ENCODE measurements around the gene AP1S3. TPM values are rescaled to one million over a fixed set of nuclear protein-coding genes. Genes with fewer than 3 reads are reported as not detected.

Gene AP1S3
- total RNA-seq, 2 donors from 2014 or later: 5.6 to 6.9 TPM

- Histone ChIP-seq H3K9me3 (ENCODE audit: control insufficient read depth, low read length) (no peaks in the 10 kb centered on the region), H3K4me3 (ENCODE audit: low read length) (no peak overlapping the region), H3K4me1 (ENCODE audit: control insufficient read depth, insufficient read depth, low read length) (no peaks in the 10 kb centered on the region), H3K27ac (ENCODE audit: low read depth, low read length) (no peak overlapping the region), H3K36me3 (ENCODE audit: control insufficient read depth, insufficient read depth, low read length) (no peaks in the 10 kb centered on the region), H3K27me3 (ENCODE audit: control insufficient read depth, insufficient read depth, low read length, poor library complexity, severe bottlenecking) (no peaks in the 10 kb centered on the region), H3K9ac (ENCODE audit: extremely low read depth, low read length, poor library complexity, severe bottlenecking) (no peak overlapping the region)
- DNase-seq: no peak
- no peaks in the 10 kb centered on the region for H3K9me3 Mint-ChIP-seq
- H3K27ac Mint-ChIP-seq: no peak overlapping the region
- no peaks in the 10 kb centered on the region for H3K27me3 Mint-ChIP-seq (ENCODE audit: insufficient read depth)
- no peak for TF ChIP-seq CTCF (conservative IDR thresholded peaks at IDR 0.05)
- peaks cover 27% of the 10 kb centered on the region for H3K4me1 Mint-ChIP-seq
- H3K36me3 Mint-ChIP-seq (ENCODE audit: low read depth): no peaks in the 10 kb centered on the region
- H3K4me3 Mint-ChIP-seq: no peak overlapping the region
- 97 to 100% methylated on average over 3 of the region's 3 CpGs for WGBS, 2 experiments (ENCODE audit: insufficient coverage in 1 of 2, insufficient read length in 1 of 2)
Observed at GRCh38 chr2:223781560-223781959, 55.8 kb downstream of the AP1S3 start.

- H3K36me3 ChIP-seq (ENCODE audit: control insufficient read depth, insufficient read depth, low read length): no peaks in the 10 kb centered on the region
- DNase-seq: peak; percentile 80
Observed at GRCh38 chr2:223779877-223780276, 57.5 kb downstream of the AP1S3 start.

DNA sequence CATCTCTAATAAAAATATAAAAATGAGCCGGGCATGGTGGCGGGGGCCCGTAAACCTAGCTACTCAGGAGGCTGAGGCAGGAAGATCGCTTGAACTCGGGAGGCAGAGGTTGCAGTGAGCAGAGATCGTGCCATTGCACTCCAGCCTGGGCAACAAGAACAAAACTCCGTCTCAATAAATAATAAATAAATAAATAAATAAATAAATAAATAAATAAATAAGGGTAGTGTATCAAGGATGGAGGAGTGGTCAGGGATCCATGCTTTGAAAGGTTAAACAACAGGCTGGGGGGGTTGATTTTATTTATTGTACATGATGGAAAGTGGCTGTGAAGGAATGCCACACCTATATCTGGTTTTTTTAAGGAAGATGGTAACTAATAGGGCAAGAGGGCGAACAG, 63.2 kb downstream of the AP1S3 start:
- H3K27me3 Mint-ChIP-seq (ENCODE audit: insufficient read depth): no peaks in the 10 kb centered on the region
- peaks cover 6% of the 10 kb centered on the region for H3K4me1 ChIP-seq (ENCODE audit: control insufficient read depth, insufficient read depth, low read length)
- H3K27ac Mint-ChIP-seq: no peak overlapping the region
- H3K9ac ChIP-seq (ENCODE audit: extremely low read depth, low read length, poor library complexity, severe bottlenecking): no peak overlapping the region
- no peak for TF ChIP-seq CTCF (conservative IDR thresholded peaks at IDR 0.05)
- H3K27ac ChIP-seq (ENCODE audit: low read depth, low read length): no peak overlapping the region
- no peaks in the 10 kb centered on the region for H3K36me3 ChIP-seq (ENCODE audit: control insufficient read depth, insufficient read depth, low read length)
- H3K36me3 Mint-ChIP-seq (ENCODE audit: low read depth): no peaks in the 10 kb centered on the region
- H3K4me3 Mint-ChIP-seq: no peak overlapping the region
- H3K27me3 ChIP-seq (ENCODE audit: control insufficient read depth, insufficient read depth, low read length, poor library complexity, severe bottlenecking): no peaks in the 10 kb centered on the region
- H3K4me3 ChIP-seq (ENCODE audit: low read length): no peak overlapping the region
- H3K9me3 ChIP-seq (ENCODE audit: control insufficient read depth, low read length): no peaks in the 10 kb centered on the region
- no peaks in the 10 kb centered on the region for H3K9me3 Mint-ChIP-seq
- 96 to 100% methylated on average over 2 to 7 of the region's 8 CpGs for WGBS, 2 experiments (ENCODE audit: insufficient coverage in 1 of 2, insufficient read length in 1 of 2)
- peaks cover 13% of the 10 kb centered on the region for H3K4me1 Mint-ChIP-seq
- no peak for DNase-seq

More at GRCh38 chr2:223779877-223780276, 57.5 kb downstream of the AP1S3 start:
- TF ChIP-seq CTCF (conservative IDR thresholded peaks at IDR 0.05): peak; percentile 72
- peaks cover 32% of the 10 kb centered on the region for H3K4me1 Mint-ChIP-seq
- H3K9me3 ChIP-seq (ENCODE audit: control insufficient read depth, low read length): no peaks in the 10 kb centered on the region
- no peaks in the 10 kb centered on the region for H3K9me3 Mint-ChIP-seq
- no peak overlapping the region for H3K27ac Mint-ChIP-seq
- H3K27ac ChIP-seq (ENCODE audit: low read depth, low read length): no peak overlapping the region
- H3K4me3 ChIP-seq (ENCODE audit: low read length): no peak overlapping the region
- no peak overlapping the region for H3K9ac ChIP-seq (ENCODE audit: extremely low read depth, low read length, poor library complexity, severe bottlenecking)
- H3K4me3 Mint-ChIP-seq: no peak overlapping the region
- peaks cover 2% of the 10 kb centered on the region for H3K4me1 ChIP-seq (ENCODE audit: control insufficient read depth, insufficient read depth, low read length)
- WGBS, 2 experiments (ENCODE audit: insufficient coverage in 1 of 2, insufficient read length in 1 of 2): 60 to 86% methylated on average over 1 to 7 of the region's 7 CpGs
- H3K27me3 Mint-ChIP-seq (ENCODE audit: insufficient read depth): no peaks in the 10 kb centered on the region
- H3K36me3 Mint-ChIP-seq (ENCODE audit: low read depth): no peaks in the 10 kb centered on the region
- H3K27me3 ChIP-seq (ENCODE audit: control insufficient read depth, insufficient read depth, low read length, poor library complexity, severe bottlenecking): no peaks in the 10 kb centered on the region

Measured in endodermal cell (in vitro differentiated cells).